Thyroid gland (tissue), 4 donors: ENCODE measurements around the gene TSEN34.
"Not testable (repeated sequence)": the region's sequence is repeated elsewhere in the genome, so short reads cannot be mapped to it uniquely, and the experiment has no call there.

Experiments
- POLR2A ChIP-seq, 2 donors: fragments of 450-650 bp; IDR thresholded peaks; one replicate each; pipeline ENCODE4 v1.6.1; 2017; ENCODE audit warnings: antibody characterized with exemption in 2 of 2, mild to moderate bottlenecking in 2 of 2, moderate library complexity in 1 of 2
- TF ChIP-seq, protein P1 (sequence below), 6 experiments: fragments of 200-600 bp in 3 of 6; fragments of 450-650 bp in 3 of 6; sonication (generic) in 3 of 6; IDR thresholded peaks; one replicate each; pipeline ENCODE4 v1.5.1; 2016 to 2019; ENCODE audit warnings: antibody characterized with exemption in 6 of 6, mild to moderate bottlenecking in 2 of 6, inconsistent platforms in 1 of 6, moderate library complexity in 1 of 6

DNA sequence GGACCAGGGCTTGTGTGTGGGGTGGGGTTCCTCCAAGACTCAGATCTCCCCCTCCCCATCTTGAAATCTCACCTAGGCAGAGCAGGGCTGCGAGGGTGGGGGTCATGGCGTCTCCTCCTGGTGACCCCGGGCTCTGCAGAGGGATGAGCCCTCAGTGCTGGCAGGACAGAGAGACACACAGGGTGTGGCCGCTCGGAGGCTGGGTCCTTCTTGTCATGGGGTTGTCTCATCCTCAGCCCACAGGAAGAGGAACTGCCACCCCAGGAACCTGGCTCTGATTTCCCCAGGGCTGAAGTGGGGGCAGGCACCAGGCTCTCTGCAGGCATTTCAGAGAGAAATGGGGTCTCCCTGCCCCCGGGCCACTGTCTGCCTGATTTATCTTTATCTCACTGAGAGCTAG lies 51.5 kb downstream of the TSEN34 start, which contains the start of gene LILRA6:
- TF ChIP-seq, protein P1, sequence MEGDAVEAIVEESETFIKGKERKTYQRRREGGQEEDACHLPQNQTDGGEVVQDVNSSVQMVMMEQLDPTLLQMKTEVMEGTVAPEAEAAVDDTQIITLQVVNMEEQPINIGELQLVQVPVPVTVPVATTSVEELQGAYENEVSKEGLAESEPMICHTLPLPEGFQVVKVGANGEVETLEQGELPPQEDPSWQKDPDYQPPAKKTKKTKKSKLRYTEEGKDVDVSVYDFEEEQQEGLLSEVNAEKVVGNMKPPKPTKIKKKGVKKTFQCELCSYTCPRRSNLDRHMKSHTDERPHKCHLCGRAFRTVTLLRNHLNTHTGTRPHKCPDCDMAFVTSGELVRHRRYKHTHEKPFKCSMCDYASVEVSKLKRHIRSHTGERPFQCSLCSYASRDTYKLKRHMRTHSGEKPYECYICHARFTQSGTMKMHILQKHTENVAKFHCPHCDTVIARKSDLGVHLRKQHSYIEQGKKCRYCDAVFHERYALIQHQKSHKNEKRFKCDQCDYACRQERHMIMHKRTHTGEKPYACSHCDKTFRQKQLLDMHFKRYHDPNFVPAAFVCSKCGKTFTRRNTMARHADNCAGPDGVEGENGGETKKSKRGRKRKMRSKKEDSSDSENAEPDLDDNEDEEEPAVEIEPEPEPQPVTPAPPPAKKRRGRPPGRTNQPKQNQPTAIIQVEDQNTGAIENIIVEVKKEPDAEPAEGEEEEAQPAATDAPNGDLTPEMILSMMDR (IDR thresholded peaks at IDR 0.05), result not testable (repeated sequence)
- TF ChIP-seq POLR2A (IDR thresholded peaks at IDR 0.05), result not testable (repeated sequence)
